A673 (cell line): Measurements from ENCODE around the gene GPR141. TPM values are rescaled to one million over a fixed set of nuclear protein-coding genes. Genes with fewer than 3 reads are reported as not detected.

Experiments used
- BruUV-seq: library from RNA; stranded (reverse); fragments of 400-500 nt; replicated peaks from 2 replicates; lab custom pipeline; 2021; lab: Mats Ljungman, UMichigan
- CTCF ChIA-PET: fragments of 300-600 bp; sonication (Branson Sonifier 250); formaldehyde crosslinking; loops from one replicate; lab custom pipeline; 2022; ENCODE audit warnings: antibody characterized with exemption; lab: Charles Lee
- POLR2A ChIA-PET: fragments of 300-600 bp; sonication (Branson Sonifier 250); formaldehyde crosslinking; loops from one replicate; lab custom pipeline; 2022; ENCODE audit warnings: antibody characterized with exemption; ENCODE audit not compliant: low non-redundant PET; lab: Charles Lee
- DNase-seq: peaks from one replicate; pipeline ENCODE4 v3.0.0-alpha.2; 2015; ENCODE audit warnings: low spot score
- H3K27ac ChIP-seq: fragments of 200-600 bp; sonication (generic); 2 replicates; pipeline ENCODE4 v1.5.1; 2016; ENCODE audit warnings: mixed run types, low read depth, mild to moderate bottlenecking, mixed read lengths, antibody characterized with exemption, low read length; ENCODE audit not compliant: poor library complexity, severe bottlenecking
- H3K27me3 ChIP-seq: fragments of 200-600 bp; sonication (generic); replicated peaks from 2 replicates; pipeline ENCODE4 v1.6.1; 2017; ENCODE audit warnings: mixed run types, low read depth, mild to moderate bottlenecking, mixed read lengths, antibody characterized with exemption, low read length; ENCODE audit not compliant: insufficient read depth, poor library complexity
- H3K36me3 ChIP-seq: fragments of 200-600 bp; sonication (generic); 2 replicates; pipeline ENCODE4 v1.6.1; 2016; ENCODE audit warnings: mixed run types, mild to moderate bottlenecking, mixed read lengths, antibody characterized with exemption, low read length; ENCODE audit not compliant: insufficient read depth, poor library complexity, severe bottlenecking
- H3K4me1 ChIP-seq: fragments of 200-600 bp; sonication (generic); 2 replicates; pipeline ENCODE4 v1.6.1; 2017; ENCODE audit warnings: mixed run types, mild to moderate bottlenecking, mixed read lengths, antibody characterized with exemption, low read length; ENCODE audit not compliant: insufficient read depth, poor library complexity, severe bottlenecking
- H3K4me3 ChIP-seq: fragments of 200-600 bp; sonication (generic); 2 replicates; pipeline ENCODE4 v1.5.1; 2016; ENCODE audit warnings: low read depth, mixed run types, mild to moderate bottlenecking, mixed read lengths, low read length; ENCODE audit not compliant: poor library complexity, severe bottlenecking
- H3K9me3 ChIP-seq: fragments of 200-600 bp; sonication (generic); 2 replicates; pipeline ENCODE4 v1.6.1; 2016; ENCODE audit warnings: mixed run types, low read depth, mild to moderate bottlenecking, mixed read lengths, antibody characterized with exemption, low read length; ENCODE audit not compliant: poor library complexity, severe bottlenecking
- EZH2 ChIP-seq: fragments of 200-600 bp; sonication (generic); IDR thresholded peaks from 2 replicates; pipeline ENCODE4 v1.6.1; 2017; ENCODE audit warnings: borderline replicate concordance, low read depth, mild to moderate bottlenecking, mixed read lengths, antibody characterized with exemption, low read length; ENCODE audit not compliant: poor library complexity, severe bottlenecking
- intact Hi-C: fragments of 100-400 bp; cut with micrococcal nuclease; formaldehyde crosslinking; loops from one replicate; pipeline ENCODE4 v1.10.0; 2022; ENCODE audit not compliant: unreplicated experiment
- total RNA-seq: library from RNA; stranded (reverse); gene quantifications from 2 replicates; pipeline ENCODE4 v1.2.3, GENCODE V29; 2021
- TF ChIP-seq, protein P1 (sequence below): fragments of 300-800, 200-600 bp; sonication (generic); conservative IDR thresholded peaks from 2 replicates; pipeline ENCODE4 v1.5.1; 2017; ENCODE audit warnings: low read depth, mild to moderate bottlenecking, antibody characterized with exemption, low read length, moderate library complexity, mixed read lengths

Gene GPR141
- total RNA-seq, 1 experiment from 2014 or later, result not detected

DNA sequence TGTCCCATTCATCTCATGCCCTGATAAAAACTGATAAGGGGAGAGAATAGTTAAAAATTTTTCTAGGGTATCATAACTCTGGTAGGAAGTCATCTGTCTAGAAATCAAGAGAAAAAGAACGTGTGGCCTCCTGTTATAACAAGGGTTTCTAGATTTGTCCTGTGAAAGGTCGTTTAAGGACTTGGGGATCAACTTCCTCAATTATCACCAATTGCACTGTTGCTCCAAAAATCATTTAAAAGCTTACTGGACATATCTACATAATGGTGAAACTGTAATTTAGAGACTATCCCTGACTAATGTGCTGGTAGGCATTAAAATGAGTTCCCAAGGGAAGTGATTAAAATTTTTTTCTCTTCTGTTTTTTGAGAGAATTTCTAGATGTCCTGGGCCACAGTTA is 58.2 kb downstream of the GPR141 start:
- Histone ChIP-seq H3K9me3 (no peaks in the 10 kb centered on the region), H3K4me1 (no peaks in the 10 kb centered on the region), H3K27me3 (no peaks in the 10 kb centered on the region), H3K27ac (no peak overlapping the region), H3K36me3 (no peaks in the 10 kb centered on the region), H3K4me3 (no peak overlapping the region)
- intact Hi-C loops, result no loop called here
- no TSS peak for BruUV-seq
- no peak for TF ChIP-seq EZH2
- TF ChIP-seq, protein P1, sequence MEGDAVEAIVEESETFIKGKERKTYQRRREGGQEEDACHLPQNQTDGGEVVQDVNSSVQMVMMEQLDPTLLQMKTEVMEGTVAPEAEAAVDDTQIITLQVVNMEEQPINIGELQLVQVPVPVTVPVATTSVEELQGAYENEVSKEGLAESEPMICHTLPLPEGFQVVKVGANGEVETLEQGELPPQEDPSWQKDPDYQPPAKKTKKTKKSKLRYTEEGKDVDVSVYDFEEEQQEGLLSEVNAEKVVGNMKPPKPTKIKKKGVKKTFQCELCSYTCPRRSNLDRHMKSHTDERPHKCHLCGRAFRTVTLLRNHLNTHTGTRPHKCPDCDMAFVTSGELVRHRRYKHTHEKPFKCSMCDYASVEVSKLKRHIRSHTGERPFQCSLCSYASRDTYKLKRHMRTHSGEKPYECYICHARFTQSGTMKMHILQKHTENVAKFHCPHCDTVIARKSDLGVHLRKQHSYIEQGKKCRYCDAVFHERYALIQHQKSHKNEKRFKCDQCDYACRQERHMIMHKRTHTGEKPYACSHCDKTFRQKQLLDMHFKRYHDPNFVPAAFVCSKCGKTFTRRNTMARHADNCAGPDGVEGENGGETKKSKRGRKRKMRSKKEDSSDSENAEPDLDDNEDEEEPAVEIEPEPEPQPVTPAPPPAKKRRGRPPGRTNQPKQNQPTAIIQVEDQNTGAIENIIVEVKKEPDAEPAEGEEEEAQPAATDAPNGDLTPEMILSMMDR, result no peak
- POLR2A ChIA-PET, result no interaction called here
- CTCF ChIA-PET, result no interaction called here
- no peak for DNase-seq

DNA sequence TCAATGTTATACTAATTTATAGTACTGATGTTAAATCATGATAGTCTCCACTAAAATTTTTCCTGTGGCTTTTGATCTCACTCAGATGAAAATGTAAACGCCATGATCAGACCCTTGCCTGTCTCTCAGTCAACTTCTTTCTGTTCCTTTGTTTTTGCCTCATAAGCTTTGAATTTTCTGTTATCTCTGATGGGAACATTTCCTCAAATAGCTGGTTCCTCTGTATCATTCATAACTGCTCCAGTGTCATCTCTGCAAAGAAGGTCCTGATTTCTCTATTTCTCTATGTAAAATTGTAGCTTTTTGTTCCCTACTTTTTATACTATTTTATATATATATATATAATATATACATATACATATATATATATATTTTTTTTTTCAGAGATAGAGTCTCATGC is 67.5 kb downstream of the GPR141 start:
- CTCF ChIA-PET, result no interaction called here
- no peaks in the 10 kb centered on the region for H3K27me3 ChIP-seq
- DNase-seq, result no peak
- no peaks in the 10 kb centered on the region for H3K36me3 ChIP-seq
- BruUV-seq, result no TSS peak
- intact Hi-C loops, result no loop called here
- POLR2A ChIA-PET, result no interaction called here
- no peak overlapping the region for H3K4me3 ChIP-seq
- TF ChIP-seq, protein P1, result no peak
- TF ChIP-seq EZH2, result no peak
- no peaks in the 10 kb centered on the region for H3K4me1 ChIP-seq
- no peaks in the 10 kb centered on the region for H3K9me3 ChIP-seq
- H3K27ac ChIP-seq, result no peak overlapping the region

DNA sequence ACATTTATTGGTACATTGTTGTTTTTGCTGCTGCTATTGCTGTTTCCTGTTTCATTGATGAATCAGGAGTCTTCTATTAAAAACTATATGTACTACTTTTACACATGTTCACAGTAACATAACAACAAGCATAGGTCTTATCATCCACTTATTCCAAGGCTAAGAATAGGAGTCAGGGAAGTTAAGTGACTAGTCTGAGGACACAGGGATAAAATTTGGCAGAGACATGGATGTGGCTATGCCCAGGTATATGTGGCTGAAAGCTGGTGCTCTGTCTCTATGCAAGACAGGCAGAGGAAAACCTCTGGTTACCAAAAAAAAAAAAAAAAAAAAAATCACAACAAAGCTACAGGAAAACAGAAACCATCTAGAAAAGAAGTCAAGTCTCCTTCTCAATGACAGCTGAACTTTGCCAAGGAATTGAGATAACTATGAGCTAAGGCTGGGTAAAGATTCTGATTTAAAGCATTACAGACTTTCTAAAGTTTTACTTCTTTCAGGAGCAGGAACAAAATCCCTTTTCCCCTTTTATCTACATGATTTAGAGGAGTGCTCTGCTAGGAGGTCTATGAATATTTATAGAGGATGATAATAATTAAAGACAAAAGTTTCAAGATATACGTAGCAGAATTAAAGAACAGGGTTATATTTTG is 70.0 kb downstream of the GPR141 start:
- CTCF ChIA-PET, result interaction anchor here (0.6 kb wide), 1 partner anchor 20 kb away, joined by 3 read pairs; no protein-coding TSS in a partner anchor
- H3K27me3 ChIP-seq, result no peaks in the 10 kb centered on the region
- intact Hi-C loops, result no loop called here

More for the DNA sequence above, 70.0 kb downstream of the GPR141 start:
- no peak overlapping the region for H3K4me3 ChIP-seq
- TF ChIP-seq EZH2, result no peak
- TF ChIP-seq, protein P1, result no peak
- no peaks in the 10 kb centered on the region for H3K36me3 ChIP-seq
- BruUV-seq, result no TSS peak
- H3K9me3 ChIP-seq, result no peaks in the 10 kb centered on the region
- no peaks in the 10 kb centered on the region for H3K4me1 ChIP-seq
- POLR2A ChIA-PET, result no interaction called here
- no peak for DNase-seq
- H3K27ac ChIP-seq, result no peak overlapping the region
